ENCODE results near the gene PIP5K1A.
A peak's percentile ranks its signal among the peaks of the same experiment; 100 is the strongest.
"Not testable (repeated sequence)": the region's sequence is repeated elsewhere in the genome, so short reads cannot be mapped to it uniquely, and the experiment has no call there.

The PIP5K1A gene

DNA sequence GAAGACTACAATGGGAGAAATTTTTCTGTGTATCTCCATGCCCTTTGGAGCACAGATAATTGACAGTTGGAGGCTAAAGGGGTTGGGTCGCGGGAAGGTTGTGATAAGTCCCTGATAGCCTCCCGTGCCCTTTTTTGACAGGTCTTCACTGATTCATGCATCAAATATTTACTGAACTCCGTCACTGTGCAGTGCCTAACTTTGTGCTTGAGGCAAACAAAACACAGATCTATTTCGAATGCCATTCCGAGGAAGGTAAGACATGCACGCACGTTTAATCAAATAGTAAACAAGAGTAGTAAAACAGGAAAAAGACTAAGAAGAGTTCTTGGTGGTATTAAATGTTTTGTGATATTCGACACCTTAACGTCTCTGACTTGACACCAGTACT is 494 bp upstream of the PIP5K1A start:
- H3K4me1 ChIP-seq (ENCODE audit: insufficient read depth, low read length): peaks cover 17% of the 10 kb centered on the region

DNA sequence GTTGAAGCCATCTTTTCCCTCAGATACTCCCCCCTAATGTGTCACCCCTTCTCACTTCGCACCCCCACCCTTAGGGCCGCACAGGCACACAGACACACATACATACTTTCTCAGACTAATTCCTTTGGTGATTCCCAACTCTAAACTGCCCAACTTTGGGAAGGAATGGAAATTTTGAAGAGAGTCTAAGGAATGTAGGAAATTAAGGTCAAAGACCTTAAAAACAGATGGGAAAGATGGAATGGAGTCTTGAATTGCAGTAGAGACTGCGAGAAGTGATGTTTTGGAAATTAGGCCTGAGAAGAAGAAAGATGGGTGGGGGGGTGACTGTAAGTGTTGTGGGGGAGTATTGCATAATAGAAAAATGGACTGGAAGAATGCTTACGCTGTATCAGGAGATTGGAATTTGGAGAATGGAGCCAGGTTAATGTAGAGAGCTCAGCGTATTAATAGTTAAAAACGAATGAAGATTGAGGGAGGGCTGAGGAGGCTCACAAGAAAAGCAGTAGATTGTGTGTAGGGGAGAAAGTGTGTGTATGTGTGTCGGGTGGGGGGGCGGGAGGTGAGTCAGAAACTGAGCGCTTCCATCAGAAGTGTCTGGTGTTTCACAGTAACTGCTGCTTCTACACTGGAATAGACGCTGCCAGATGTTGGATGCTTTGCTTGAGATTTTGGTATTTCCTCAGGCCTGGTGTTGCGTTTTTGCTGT is 1.7 kb downstream of the PIP5K1A start:
- H3K4me3 ChIP-seq (ENCODE audit: low read length): peak overlapping the region; percentile 87
- H3K36me3 ChIP-seq (ENCODE audit: insufficient read depth, low read length): peaks cover 20% of the 10 kb centered on the region
- H3K4me1 ChIP-seq (ENCODE audit: insufficient read depth, low read length): peaks cover 17% of the 10 kb centered on the region
- no peaks in the 10 kb centered on the region for H3K9me3 ChIP-seq (ENCODE audit: low read length)
- H2AFZ ChIP-seq (ENCODE audit: low read depth, low read length): no peak overlapping the region
- no peaks in the 10 kb centered on the region for H3K27me3 ChIP-seq (ENCODE audit: insufficient read depth, low read length)

More for the DNA sequence above, 494 bp upstream of the PIP5K1A start:
- peak overlapping the region; percentile 87 for H3K4me3 ChIP-seq (ENCODE audit: low read length)
- no peaks in the 10 kb centered on the region for H3K27me3 ChIP-seq (ENCODE audit: insufficient read depth, low read length)
- H2AFZ ChIP-seq (ENCODE audit: low read depth, low read length): peak overlapping the region; percentile 42
- no peaks in the 10 kb centered on the region for H3K9me3 ChIP-seq (ENCODE audit: low read length)
- peaks cover 11% of the 10 kb centered on the region for H3K36me3 ChIP-seq (ENCODE audit: insufficient read depth, low read length)

DNA sequence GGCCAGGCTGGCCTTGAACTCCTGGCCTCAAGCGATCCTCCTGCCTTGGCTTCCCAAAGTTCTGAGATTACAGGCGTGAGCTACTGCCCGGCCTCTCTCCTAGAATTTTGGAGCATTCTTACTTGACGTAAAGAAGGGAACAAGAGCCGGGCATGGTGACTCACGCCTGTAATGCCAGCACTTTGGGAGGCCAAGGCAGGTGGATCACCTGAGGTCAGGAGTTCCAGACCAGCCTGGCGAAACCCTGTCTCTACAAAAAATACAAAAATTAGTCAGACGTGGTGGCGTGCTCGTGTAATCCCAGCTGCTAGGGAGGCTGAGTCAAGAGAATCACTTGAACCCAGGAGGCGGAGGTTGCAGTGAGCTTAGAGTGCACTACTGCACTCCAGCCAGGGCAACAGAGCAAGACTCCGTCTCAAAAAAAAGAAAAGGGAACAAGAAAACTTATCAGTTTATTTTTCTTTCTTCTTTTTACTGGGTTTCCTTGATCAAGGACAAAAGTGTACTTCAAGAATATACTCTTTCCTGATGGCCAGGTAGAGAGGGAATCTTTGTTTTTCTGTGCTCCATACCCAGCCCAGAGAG is 7.1 kb downstream of the PIP5K1A start:
- not testable (repeated sequence) for H3K9me3 ChIP-seq (ENCODE audit: low read length); H2AFZ ChIP-seq (ENCODE audit: low read depth, low read length); H3K27me3 ChIP-seq (ENCODE audit: insufficient read depth, low read length); H3K4me1 ChIP-seq (ENCODE audit: insufficient read depth, low read length); H3K4me3 ChIP-seq (ENCODE audit: low read length)
- H3K36me3 ChIP-seq (ENCODE audit: insufficient read depth, low read length): peaks cover 55% of the 10 kb centered on the region

DNA sequence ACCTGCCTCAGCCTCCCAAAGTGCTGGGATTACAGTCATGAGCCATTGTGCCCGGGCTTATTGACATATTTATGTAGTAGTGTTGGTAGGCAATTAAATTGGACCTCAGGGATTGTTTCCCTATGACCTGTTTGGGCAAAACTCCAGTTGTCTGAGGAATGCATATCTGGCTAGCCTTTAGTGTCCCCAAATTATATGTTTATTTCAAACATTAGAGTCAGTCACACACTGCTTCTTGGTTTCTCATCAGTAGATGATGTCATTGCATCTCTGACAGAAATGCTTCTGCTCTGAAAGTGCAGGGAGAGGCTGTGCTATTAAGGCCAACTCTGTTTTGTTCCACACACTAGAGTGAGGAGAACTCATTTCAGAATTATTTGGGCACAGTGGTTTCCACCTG is 12.5 kb downstream of the PIP5K1A start:
- H3K36me3 ChIP-seq (ENCODE audit: insufficient read depth, low read length): peaks cover 56% of the 10 kb centered on the region
- H3K4me3 ChIP-seq (ENCODE audit: low read length): no peak overlapping the region
- H3K9me3 ChIP-seq (ENCODE audit: low read length): no peaks in the 10 kb centered on the region
- no peaks in the 10 kb centered on the region for H3K4me1 ChIP-seq (ENCODE audit: insufficient read depth, low read length)
- H3K27me3 ChIP-seq (ENCODE audit: insufficient read depth, low read length): no peaks in the 10 kb centered on the region
- H2AFZ ChIP-seq (ENCODE audit: low read depth, low read length): no peak overlapping the region

DNA sequence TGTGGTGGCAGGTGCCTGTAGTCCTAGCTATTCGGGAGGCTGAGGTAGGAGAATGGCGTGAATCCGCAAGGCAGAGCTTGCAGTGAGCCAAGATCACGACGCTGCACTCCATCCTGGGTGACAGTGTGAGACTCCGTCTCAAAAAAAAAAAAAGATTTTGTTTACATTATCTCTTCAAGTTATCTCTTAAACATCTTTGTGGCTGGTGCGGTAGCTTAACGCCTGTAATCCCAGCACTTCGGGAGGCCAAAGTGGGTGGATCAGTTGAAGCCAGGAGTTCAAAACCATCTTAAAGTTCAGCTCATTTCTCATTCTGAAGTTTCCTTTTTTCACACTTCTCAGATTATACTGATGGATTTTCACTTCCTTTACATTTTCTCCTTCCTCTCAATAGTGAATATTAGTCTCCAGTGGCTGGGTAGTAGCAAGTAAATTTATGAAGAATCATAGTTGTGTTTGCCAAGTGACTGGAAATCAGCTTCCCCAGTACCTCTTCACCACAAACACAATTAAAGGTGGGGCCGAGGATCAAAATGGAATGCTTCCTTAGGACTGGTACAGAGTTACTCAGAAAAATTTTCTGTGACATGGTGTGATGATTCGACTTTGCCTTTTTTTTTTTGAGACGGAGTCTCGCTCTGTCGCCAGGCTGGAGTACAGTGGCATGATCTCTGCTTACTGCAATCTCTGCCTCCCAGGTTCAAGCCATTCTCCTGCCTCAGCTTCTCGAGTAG is 13.8 kb downstream of the PIP5K1A start:
- Histone ChIP-seq H3K9me3 (ENCODE audit: low read length) (no peaks in the 10 kb centered on the region), H3K36me3 (ENCODE audit: insufficient read depth, low read length) (peaks cover 44% of the 10 kb centered on the region), H2AFZ (ENCODE audit: low read depth, low read length) (no peak overlapping the region), H3K27me3 (ENCODE audit: insufficient read depth, low read length) (no peaks in the 10 kb centered on the region), H3K4me3 (ENCODE audit: low read length) (no peak overlapping the region), H3K4me1 (ENCODE audit: insufficient read depth, low read length) (no peaks in the 10 kb centered on the region)

DNA sequence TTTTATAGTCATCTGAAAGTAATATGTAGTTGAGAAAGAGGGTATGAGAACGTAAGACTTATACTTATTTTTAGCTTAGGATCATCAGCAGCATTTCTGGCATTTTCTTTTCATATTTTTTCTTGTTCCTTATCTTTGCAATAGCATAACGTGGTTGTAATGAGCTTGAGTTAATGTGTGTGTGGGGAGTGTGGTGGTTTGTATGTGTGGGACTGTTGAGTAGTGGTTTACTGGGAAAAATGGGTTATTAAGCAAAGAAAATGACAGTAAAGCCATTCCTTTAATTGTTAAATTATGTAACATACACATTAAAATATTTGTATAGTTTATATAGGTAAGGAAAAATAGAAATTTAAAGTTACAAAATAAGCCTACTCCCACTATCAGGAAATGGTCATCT is 15.2 kb downstream of the PIP5K1A start:
- H3K27me3 ChIP-seq (ENCODE audit: insufficient read depth, low read length): no peaks in the 10 kb centered on the region
- H3K4me1 ChIP-seq (ENCODE audit: insufficient read depth, low read length): no peaks in the 10 kb centered on the region
- H2AFZ ChIP-seq (ENCODE audit: low read depth, low read length): no peak overlapping the region
- no peak overlapping the region for H3K4me3 ChIP-seq (ENCODE audit: low read length)
- peaks cover 43% of the 10 kb centered on the region for H3K36me3 ChIP-seq (ENCODE audit: insufficient read depth, low read length)
- no peaks in the 10 kb centered on the region for H3K9me3 ChIP-seq (ENCODE audit: low read length)

DNA sequence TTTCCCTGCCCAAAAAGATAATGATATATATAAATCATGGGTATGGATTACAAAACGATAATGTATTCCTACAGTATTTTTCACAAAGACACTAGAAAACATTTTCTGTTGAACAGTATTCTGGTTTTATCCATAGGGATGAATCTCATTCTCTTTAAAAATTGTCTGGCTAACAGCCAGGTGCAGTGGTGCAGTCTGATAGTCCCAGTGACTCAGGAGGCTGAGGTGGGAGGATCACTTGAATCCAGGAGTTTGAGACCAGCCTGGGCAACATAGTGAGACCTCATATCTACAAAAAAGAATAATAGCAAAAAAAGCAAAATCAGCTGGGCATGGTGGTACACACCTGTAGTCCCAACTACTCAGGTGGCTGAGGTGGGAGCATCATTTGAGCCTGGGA is 23.3 kb downstream of the PIP5K1A start:
- no peak overlapping the region for H2AFZ ChIP-seq (ENCODE audit: low read depth, low read length)
- H3K9me3 ChIP-seq (ENCODE audit: low read length): no peaks in the 10 kb centered on the region
- peaks cover 31% of the 10 kb centered on the region for H3K36me3 ChIP-seq (ENCODE audit: insufficient read depth, low read length)
- peaks cover 6% of the 10 kb centered on the region for H3K4me1 ChIP-seq (ENCODE audit: insufficient read depth, low read length)
- H3K27me3 ChIP-seq (ENCODE audit: insufficient read depth, low read length): no peaks in the 10 kb centered on the region
- H3K4me3 ChIP-seq (ENCODE audit: low read length): no peak overlapping the region

DNA sequence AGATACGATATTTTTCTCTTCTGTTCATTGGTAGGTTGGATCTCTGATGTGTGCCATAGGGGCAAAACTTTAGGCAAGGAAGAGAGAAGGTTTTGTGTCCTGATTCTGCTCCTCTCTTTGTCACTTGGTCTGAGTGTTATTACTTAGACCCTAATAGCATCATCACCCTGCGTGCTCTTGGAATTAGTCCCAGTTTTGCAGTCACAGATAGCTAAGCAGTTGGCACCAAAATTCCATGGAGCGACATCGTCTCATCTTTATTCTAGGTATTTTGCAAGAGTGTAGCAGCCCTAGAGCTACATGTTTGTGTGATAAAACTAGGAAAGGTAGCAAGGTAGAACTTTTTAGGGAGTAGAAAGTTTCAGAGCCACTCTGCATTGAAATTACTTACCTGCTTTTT is 23.8 kb downstream of the PIP5K1A start:
- no peaks in the 10 kb centered on the region for H3K9me3 ChIP-seq (ENCODE audit: low read length)
- no peak overlapping the region for H3K4me3 ChIP-seq (ENCODE audit: low read length)
- H2AFZ ChIP-seq (ENCODE audit: low read depth, low read length): no peak overlapping the region
- H3K36me3 ChIP-seq (ENCODE audit: insufficient read depth, low read length): peaks cover 35% of the 10 kb centered on the region
- H3K4me1 ChIP-seq (ENCODE audit: insufficient read depth, low read length): peaks cover 6% of the 10 kb centered on the region
- H3K27me3 ChIP-seq (ENCODE audit: insufficient read depth, low read length): no peaks in the 10 kb centered on the region

DNA sequence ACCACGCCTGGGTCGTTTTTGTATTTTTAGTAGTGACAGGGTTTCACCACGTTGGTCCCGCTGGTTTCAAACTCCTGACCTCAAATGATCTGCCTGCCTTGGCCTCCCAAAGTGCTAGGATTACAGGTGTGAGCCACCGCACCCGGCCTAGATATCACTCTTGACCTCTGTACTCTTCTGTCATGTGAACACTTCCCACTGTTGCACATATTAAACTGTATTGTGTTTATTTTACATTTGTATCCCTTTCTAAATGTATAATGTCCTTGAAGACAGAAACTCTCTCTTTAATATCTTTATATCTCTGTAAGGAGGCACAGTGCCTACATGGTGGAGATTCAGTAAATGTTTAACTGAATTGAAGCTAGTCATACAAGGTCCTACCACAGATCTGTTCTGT is 36.9 kb downstream of the PIP5K1A start:
- Histone ChIP-seq H3K9me3 (ENCODE audit: low read length) (no peaks in the 10 kb centered on the region), H3K4me1 (ENCODE audit: insufficient read depth, low read length) (no peaks in the 10 kb centered on the region), H3K36me3 (ENCODE audit: insufficient read depth, low read length) (peaks cover 91% of the 10 kb centered on the region), H3K4me3 (ENCODE audit: low read length) (no peak overlapping the region), H3K27me3 (ENCODE audit: insufficient read depth, low read length) (no peaks in the 10 kb centered on the region), H2AFZ (ENCODE audit: low read depth, low read length) (no peak overlapping the region)

DNA sequence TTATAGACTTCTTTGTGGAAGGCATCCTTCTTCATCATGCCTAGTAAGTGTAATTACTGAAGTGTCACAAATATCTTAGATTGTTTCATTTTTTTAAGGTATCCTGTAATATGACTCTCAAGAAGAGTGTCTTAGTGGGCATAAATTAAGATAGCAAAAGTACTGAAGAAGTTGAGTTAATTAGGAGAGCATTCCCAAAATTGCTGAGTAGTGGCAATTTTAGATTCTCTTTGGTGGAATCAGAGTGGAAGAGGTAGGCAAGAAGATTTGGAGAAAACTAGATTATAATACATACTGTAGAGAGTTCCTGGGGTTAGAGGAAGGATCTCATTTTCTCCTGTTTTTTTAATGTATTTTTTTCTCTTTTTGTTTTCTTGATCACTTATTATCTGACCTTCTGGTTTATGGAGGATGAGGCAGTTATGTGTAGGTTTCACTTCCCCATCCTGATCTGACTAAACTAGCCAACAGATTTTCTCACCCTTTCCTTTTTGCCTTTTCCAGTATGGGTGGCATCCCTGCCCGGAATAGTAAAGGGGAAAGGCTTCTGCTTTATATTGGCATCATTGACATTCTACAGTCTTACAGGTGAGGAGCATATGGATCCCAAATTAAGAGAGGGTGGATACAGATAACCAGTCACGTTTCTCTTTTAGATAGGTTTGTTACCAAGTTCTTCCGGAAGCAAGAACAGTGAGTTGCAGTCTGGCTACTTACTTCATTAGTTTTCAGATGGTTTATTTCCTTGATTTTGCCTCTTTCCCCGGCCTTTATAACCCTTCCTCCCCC is 39.5 kb downstream of the PIP5K1A start:
- no peak overlapping the region for H3K4me3 ChIP-seq (ENCODE audit: low read length)
- no peaks in the 10 kb centered on the region for H3K27me3 ChIP-seq (ENCODE audit: insufficient read depth, low read length)
- no peaks in the 10 kb centered on the region for H3K9me3 ChIP-seq (ENCODE audit: low read length)
- H3K36me3 ChIP-seq (ENCODE audit: insufficient read depth, low read length): peaks cover 88% of the 10 kb centered on the region
- H2AFZ ChIP-seq (ENCODE audit: low read depth, low read length): no peak overlapping the region
- H3K4me1 ChIP-seq (ENCODE audit: insufficient read depth, low read length): no peaks in the 10 kb centered on the region

DNA sequence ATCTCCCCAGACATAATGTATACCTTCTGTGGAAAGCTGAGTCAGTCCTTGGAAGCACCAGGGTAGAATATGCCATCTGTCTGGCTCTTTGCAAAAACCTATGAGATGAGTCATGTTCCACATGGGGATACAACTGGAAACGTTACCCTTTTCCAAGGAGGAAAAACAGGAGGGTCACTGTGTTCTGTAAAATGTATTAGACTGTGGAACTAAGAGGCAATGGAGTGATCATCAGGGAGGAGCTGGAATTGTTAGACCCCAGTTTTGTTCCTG is 40.1 kb downstream of the PIP5K1A start:
- no peak overlapping the region for H3K4me3 ChIP-seq (ENCODE audit: low read length)
- H3K27me3 ChIP-seq (ENCODE audit: insufficient read depth, low read length): no peaks in the 10 kb centered on the region
- H3K9me3 ChIP-seq (ENCODE audit: low read length): no peaks in the 10 kb centered on the region
- peaks cover 93% of the 10 kb centered on the region for H3K36me3 ChIP-seq (ENCODE audit: insufficient read depth, low read length)
- no peaks in the 10 kb centered on the region for H3K4me1 ChIP-seq (ENCODE audit: insufficient read depth, low read length)
- no peak overlapping the region for H2AFZ ChIP-seq (ENCODE audit: low read depth, low read length)

DNA sequence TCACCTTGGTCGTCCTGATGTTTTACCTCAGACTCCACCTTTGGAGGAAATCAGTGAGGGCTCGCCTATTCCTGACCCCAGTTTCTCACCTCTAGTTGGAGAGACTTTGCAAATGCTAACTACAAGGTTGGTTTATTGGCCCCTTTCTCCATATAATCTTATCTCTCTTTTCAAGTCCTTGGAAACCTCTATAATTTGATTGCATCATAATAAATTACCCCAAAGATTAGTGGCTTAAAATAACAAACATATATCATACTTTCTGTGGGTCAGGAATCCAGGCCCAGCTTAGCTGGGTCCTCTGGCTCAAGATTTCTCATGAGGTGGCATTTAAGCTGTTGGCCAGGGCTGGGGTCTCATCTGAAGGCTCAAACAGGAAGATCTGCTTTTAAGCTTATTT is 44.1 kb downstream of the PIP5K1A start:
- Histone ChIP-seq H3K4me1 (ENCODE audit: insufficient read depth, low read length) (no peaks in the 10 kb centered on the region), H2AFZ (ENCODE audit: low read depth, low read length) (no peak overlapping the region), H3K27me3 (ENCODE audit: insufficient read depth, low read length) (no peaks in the 10 kb centered on the region), H3K36me3 (ENCODE audit: insufficient read depth, low read length) (peaks cover 90% of the 10 kb centered on the region), H3K9me3 (ENCODE audit: low read length) (no peaks in the 10 kb centered on the region), H3K4me3 (ENCODE audit: low read length) (no peak overlapping the region)

DNA sequence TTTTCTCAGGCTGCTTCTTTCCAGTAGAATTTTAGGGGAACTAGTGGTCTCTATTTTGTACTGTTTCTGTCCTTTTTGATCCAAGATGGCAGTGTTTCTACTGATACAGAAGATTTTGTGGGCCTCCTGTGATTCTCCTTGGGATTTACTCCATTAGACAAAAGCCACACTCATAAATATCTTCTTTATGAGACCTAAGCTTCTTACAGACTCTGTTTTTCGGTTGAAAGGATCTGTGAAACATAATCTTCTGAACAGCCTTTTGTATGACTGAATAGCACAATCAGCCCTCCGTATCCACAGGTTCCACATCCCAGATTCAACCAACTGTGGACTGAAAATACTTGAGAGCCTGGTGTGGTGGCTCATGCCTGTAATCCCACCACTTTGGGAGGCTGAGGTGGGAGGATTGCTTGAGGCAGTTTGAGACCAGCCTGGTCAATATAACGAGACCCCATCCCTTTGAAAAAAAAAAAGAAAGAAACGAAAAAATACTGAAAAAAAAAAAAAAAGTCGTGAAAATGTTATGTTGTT is 45.4 kb downstream of the PIP5K1A start:
- no peak overlapping the region for H3K4me3 ChIP-seq (ENCODE audit: low read length)
- H3K27me3 ChIP-seq (ENCODE audit: insufficient read depth, low read length): no peaks in the 10 kb centered on the region
- H2AFZ ChIP-seq (ENCODE audit: low read depth, low read length): no peak overlapping the region
- H3K36me3 ChIP-seq (ENCODE audit: insufficient read depth, low read length): peaks cover 90% of the 10 kb centered on the region
- no peaks in the 10 kb centered on the region for H3K9me3 ChIP-seq (ENCODE audit: low read length)
- no peaks in the 10 kb centered on the region for H3K4me1 ChIP-seq (ENCODE audit: insufficient read depth, low read length)

Measured in neuron (in vitro differentiated cells).